NCI-H748 treated with DMSO at 0.1 percent for 48 hours (cell line): ENCODE measurements around the gene UVRAG.
"Not testable (repeated sequence)": the region's sequence is repeated elsewhere in the genome, so short reads cannot be mapped to it uniquely, and the experiment has no call there.

Experiments
- DNase-seq: peaks from one replicate; lab custom pipeline; 2025; lab: John Stamatoyannopoulos, UW

Gene UVRAG

GRCh38 chr11:76075716-76076115 is 260.7 kb downstream of the UVRAG start:
- DNase-seq: no peak

- DNase-seq: not testable (repeated sequence)
Observed at GRCh38 chr11:76076253-76076652, 261.2 kb downstream of the UVRAG start.

GRCh38 chr11:76076749-76077148 is 261.7 kb downstream of the UVRAG start:
- DNase-seq: no peak

- no peak for DNase-seq
Observed at GRCh38 chr11:76077575-76078150, 262.7 kb downstream of the UVRAG start.

GRCh38 chr11:76081084-76081483 is 266.1 kb downstream of the UVRAG start:
- not testable (repeated sequence) for DNase-seq

- DNase-seq: no peak
Observed at GRCh38 chr11:76083563-76084451, 268.8 kb downstream of the UVRAG start.

GRCh38 chr11:76085270-76085669 is 270.3 kb downstream of the UVRAG start:
- DNase-seq: no peak

- no peak for DNase-seq
Observed at GRCh38 chr11:76086743-76087635, 272.0 kb downstream of the UVRAG start.

GRCh38 chr11:76087749-76088148 is 272.7 kb downstream of the UVRAG start:
- no peak for DNase-seq

GRCh38 chr11:76088511-76088910 is 273.5 kb downstream of the UVRAG start:
- no peak for DNase-seq

GRCh38 chr11:76090174-76090573 is 275.2 kb downstream of the UVRAG start:
- DNase-seq: no peak

GRCh38 chr11:76090821-76091220 is 275.8 kb downstream of the UVRAG start:
- DNase-seq: no peak

GRCh38 chr11:76094740-76095139 is 279.7 kb downstream of the UVRAG start:
- DNase-seq: no peak

GRCh38 chr11:76095891-76096290 is 280.9 kb downstream of the UVRAG start:
- no peak for DNase-seq

- DNase-seq: no peak
Observed at GRCh38 chr11:76096552-76096951, 281.5 kb downstream of the UVRAG start.

- no peak for DNase-seq
Observed at GRCh38 chr11:76102802-76103201, 287.8 kb downstream of the UVRAG start.

- DNase-seq: no peak
Observed at GRCh38 chr11:76103460-76103859, 288.4 kb downstream of the UVRAG start.

GRCh38 chr11:76104285-76104684 is 289.3 kb downstream of the UVRAG start:
- no peak for DNase-seq

GRCh38 chr11:76105637-76106036 is 290.6 kb downstream of the UVRAG start:
- DNase-seq: no peak

- DNase-seq: no peak
Observed at GRCh38 chr11:76107971-76108370, 293.0 kb downstream of the UVRAG start.

GRCh38 chr11:76114238-76114637 is 299.2 kb downstream of the UVRAG start:
- no peak for DNase-seq

- DNase-seq: no peak
Observed at GRCh38 chr11:76115555-76115954, 300.5 kb downstream of the UVRAG start.

GRCh38 chr11:76119032-76119431 is 304.0 kb downstream of the UVRAG start:
- DNase-seq: no peak
